Fibroblast of skin of right biceps (primary cell): ENCODE data around the gene CAMK2D.
A peak's percentile ranks its signal among the peaks of the same experiment; 100 is the strongest.

Experiments used
- DNase-seq: peaks from one replicate; pipeline ENCODE4 v3.0.0-alpha.2; 2013

The CAMK2D gene

DNA sequence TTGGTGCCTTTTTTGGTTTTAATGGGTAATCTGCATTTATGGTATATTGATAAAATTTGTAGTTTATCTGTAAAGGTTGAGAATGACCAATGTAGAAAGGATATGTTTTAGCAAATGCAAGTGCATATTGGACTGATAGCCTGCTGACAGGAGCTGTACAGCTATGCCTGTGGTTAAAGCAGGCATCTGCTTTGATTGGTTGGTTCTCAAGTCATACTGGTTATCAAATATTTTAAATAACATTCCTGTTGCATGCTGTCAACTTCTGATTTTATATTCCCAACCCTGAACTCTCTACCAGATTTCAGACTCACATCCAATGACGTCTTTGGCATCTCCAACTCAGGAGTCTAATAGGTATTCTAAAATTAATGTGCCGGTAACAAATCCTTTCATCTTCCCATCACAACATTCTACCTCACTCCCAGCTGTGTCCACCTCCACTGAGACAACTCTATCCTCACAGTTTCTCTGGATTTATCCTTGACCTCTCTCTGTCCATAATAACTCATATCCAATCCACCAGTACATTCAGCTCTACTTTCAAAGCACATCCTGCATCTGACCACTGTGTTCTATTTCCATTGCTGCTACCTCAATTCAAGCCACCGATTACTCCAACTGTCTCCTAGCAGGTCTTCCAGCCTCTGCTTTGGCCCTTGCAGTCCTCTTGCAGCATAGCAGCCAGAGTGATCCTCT, 125.7 kb downstream of the CAMK2D start:
- DNase-seq: peak; percentile 88

GRCh38 chr4:113634081-113634969, 127.2 kb downstream of the CAMK2D start:
- no peak for DNase-seq

- DNase-seq: no peak
Measured at GRCh38 chr4:113633467-113633866, 128.1 kb downstream of the CAMK2D start.

GRCh38 chr4:113628711-113629110, 132.8 kb downstream of the CAMK2D start:
- no peak for DNase-seq

- DNase-seq: no peak
Measured at GRCh38 chr4:113627321-113627720, 134.2 kb downstream of the CAMK2D start.

- no peak for DNase-seq
Measured at GRCh38 chr4:113625902-113626301, 135.6 kb downstream of the CAMK2D start.

DNA sequence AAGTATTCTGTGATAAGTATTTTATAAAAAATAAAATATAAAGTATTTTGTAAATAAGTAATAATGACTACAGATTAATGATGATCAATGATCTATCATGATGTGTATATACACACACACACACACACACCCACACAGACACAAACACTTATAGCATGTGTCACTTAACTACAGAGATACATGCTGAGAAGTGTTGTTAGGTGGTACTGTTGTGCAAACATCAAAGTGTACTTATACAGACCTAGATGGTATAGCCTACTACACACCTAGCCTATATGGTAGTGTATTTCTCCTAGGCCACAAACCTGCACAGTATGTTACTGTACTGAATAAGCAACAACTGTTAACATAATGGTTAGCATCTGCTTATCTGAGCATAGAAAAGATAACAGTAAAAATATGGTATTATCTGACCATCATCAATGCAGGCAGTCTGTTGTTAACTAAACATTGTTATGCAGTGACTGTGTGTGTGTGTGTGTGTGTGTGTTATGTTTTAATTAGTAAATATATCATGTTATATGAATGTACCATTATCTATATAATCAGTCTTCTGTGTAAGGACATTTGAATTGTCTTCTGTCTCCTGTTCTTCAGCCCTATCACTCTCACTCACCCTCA, 138.2 kb downstream of the CAMK2D start:
- no peak for DNase-seq

DNA sequence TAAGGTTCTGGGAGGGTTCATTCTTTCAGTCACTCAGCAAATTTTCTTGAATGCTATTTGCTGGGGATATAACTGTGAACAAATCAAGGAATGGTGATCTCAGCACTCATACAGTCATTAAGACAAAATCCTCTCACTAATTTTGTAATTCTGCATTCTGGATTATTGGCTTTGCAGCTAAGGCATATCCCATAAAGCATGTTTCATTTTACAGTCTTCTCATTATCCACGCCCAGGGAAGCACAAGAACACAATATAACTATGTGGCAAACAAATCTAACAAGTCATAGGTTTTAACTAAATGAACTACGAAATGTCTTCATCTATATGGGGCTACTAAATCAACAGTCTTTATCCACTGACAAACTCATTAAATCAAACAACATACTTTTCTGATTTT, 139.9 kb downstream of the CAMK2D start:
- no peak for DNase-seq

GRCh38 chr4:113620032-113620431, 141.5 kb downstream of the CAMK2D start:
- no peak for DNase-seq

DNA sequence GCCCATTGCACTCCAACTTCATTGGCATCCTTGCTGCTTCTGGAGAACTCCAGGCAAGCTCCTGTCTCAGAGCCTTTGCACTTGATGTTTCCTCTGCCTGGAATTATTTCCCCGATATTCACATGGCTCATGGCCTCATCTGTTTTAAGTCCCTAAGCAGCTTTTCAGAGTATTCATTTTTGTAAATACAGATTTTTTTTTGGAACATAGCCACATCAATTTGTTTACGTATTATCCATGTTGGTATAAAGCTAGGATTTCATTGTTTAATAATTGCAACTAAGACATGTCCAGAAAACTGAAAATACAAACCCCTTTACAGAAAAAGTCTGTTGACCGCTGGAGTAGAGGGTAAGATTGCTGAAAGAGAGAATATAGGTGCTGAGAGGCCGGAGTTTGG, 142.0 kb downstream of the CAMK2D start:
- no peak for DNase-seq

GRCh38 chr4:113618205-113618604, 143.3 kb downstream of the CAMK2D start:
- DNase-seq: peak; percentile 25

DNA sequence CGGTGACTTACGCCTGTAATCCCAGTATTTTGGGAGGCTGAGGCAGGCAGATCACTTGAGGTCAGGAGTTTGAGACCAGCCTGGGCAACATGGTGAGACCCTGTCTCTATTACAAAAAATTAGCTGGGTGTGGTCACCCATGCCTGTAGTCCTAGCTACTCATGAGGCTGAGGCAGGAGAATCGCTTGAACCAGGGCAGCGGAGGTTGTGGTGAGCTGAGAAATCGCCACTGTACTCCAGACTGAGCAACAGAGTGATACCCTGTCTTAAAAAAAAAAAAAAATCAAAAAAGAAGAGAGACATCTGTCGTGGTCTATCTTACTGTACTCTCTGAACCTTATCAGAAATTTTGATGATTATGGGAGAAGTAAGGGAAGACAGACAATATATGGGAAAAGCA, 144.3 kb downstream of the CAMK2D start:
- DNase-seq: no peak

DNA sequence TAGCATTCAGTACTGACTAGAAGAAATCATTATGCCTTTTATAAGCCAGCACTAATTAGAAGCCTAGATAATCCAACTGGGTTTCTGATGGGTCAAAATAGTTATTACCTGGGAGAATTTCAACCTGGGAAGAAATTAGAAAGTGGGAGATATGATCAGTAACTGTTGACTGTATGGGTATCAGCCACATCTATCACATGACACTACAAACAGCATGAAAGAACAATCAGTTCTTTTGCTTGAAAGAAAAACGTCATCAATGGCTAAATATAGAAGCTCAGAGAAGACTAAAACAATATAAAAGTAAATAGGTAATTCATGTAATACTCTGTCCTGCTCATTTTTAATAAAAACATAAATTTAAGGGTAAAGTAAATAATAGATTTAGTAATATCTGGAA, 145.1 kb downstream of the CAMK2D start:
- DNase-seq: no peak

GRCh38 chr4:113614414-113614813, 147.1 kb downstream of the CAMK2D start:
- DNase-seq: no peak

- no peak for DNase-seq
Measured at GRCh38 chr4:113613503-113613902, 148.0 kb downstream of the CAMK2D start.

DNA sequence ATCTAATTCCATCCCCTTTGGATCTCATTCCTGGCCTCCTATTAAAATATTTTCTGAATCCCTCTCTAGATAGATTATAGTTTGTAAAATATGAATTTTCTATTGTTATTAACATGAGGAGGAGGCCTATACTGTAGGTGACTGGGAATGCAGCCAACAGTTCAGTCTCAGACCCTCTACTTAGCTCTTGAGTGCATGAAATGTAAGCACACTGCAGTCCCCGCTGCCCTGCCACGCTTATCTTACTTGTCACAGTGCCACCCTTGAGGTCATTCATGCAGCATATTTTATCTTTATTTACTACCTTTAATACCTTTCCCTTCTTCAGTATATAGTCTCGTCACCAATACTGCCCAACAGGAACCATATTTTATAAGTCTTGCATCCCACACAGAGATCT, 151.0 kb downstream of the CAMK2D start:
- no peak for DNase-seq

DNA sequence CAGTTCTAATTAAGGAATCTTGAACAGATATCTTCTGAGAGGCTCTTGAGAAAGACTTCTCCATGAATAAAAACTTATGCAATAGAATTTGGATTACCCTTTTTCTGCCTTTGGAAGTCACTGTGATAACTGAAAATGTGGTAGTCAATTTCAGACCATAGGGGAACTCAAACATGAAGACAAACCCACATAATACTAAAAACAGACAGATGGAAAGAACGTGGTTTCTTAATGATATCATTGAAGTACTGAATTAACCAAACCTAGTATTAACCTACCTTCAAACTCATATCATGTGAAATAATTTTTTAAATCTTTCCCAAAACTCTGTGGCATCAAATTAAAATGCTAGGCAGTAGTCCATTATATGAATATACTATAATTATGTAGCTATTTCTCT, 153.5 kb downstream of the CAMK2D start:
- DNase-seq: no peak

- DNase-seq: no peak
Measured at GRCh38 chr4:113607147-113607720, 154.3 kb downstream of the CAMK2D start.

GRCh38 chr4:113604955-113605354, 156.6 kb downstream of the CAMK2D start:
- peak; percentile 50 for DNase-seq

DNA sequence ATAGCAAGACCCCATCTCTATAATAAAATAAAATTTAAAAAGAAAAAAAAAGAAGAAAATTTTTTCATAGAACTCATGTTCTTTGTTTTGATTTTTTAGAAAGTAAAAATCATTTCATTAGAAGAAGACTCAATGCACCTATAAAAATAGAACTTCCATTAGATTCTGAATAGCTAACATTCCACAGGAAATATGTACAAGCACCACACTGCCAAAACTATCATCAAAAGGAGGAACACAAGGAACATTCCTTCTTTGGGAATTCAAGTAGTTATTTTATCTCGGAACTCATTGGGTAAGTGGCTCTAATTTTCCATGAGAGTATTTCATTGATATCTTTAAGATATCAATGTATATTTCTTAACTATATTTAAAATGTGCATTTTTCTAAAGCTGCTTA, 157.6 kb downstream of the CAMK2D start:
- peak; percentile 67 for DNase-seq

DNA sequence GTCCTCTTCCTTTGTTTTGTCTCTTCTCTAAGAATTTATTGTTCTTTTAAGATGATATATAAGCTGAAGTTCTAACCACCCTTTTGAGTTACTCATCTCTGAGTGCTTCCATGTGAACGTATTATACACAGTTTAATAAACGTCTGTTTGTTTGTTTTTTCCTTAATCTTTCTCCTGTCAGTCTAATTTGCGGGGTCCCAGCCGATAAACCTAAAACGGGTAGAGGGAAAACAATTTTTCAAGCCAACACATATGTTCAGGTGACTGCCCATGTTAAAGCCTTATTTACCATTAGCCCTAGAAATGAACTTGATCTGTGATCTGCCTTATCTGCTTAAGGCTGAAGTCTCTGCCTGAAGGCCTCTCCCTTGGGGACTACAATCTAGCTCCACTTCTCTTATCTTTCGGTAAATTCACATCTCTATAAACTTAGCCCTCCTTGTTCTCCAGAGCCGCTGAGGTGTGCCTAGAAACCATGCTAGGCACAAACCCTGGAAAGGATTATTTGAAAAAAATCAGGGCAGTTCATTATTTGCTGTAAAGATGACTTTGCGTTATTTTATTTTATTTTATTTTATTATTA, 158.8 kb downstream of the CAMK2D start:
- DNase-seq: no peak

- DNase-seq: no peak
Measured at GRCh38 chr4:113601636-113602035, 159.9 kb downstream of the CAMK2D start.

DNA sequence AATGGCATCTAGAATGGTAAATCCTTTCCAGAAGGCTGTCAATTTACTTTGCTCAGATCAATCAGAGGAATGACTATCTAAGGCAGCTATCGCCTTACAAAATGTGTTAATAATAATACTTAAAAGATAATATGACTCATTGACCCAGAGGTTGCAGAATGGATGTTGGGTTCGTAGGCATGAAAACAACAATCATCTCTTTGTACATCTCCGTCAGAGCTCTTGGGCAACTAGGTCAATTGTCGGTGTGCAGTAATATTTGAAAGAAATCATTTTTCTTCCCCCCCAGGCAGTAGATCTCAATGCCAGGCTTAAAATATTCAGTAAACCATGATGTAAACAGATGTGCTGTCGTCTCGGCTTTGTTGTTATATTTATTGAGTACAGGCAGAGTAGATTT, 165.1 kb downstream of the CAMK2D start:
- no peak for DNase-seq
